HG02943 (cell line): ENCODE measurements around the gene TPSD1.
"Not testable (repeated sequence)": the region's sequence is repeated elsewhere in the genome, so short reads cannot be mapped to it uniquely, and the experiment has no call there.

ENCODE experiments used
- ATAC-seq: cut with Tn5 transposase; IDR thresholded peaks from one replicate; pipeline ENCODE4 v1.9.1; 2021; ENCODE audit warnings: mild to moderate bottlenecking, low read depth, moderate library complexity; ENCODE audit not compliant: unreplicated experiment

The TPSD1 gene

DNA sequence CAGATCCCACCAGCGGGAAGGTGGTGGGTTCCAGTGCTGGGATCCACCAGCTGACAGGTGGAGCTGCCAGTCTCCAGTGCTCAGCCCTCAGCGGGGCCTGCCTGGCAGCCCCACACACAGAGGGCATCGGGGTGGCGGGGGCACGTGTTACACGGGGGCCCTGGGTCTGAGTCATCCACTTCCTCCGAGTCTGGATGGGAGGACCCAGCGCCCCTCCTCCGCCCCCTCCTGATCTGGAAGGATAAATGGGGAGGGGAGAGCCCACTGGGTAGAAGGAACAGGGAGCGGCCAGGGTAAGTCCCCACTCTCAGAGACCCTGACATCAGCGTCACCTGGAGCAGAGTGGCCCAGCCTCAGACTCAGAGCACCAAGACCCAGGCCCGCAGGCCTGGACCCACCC, 15.4 kb upstream of the TPSD1 start, which contains the start of gene TPSAB1:
Gene TPSAB1, plus strand, starts transcription at position 270 of the 400 bp plus-strand sequence. CDS start 234 bp downstream, outside the sequence.
- not testable (repeated sequence) for ATAC-seq

DNA sequence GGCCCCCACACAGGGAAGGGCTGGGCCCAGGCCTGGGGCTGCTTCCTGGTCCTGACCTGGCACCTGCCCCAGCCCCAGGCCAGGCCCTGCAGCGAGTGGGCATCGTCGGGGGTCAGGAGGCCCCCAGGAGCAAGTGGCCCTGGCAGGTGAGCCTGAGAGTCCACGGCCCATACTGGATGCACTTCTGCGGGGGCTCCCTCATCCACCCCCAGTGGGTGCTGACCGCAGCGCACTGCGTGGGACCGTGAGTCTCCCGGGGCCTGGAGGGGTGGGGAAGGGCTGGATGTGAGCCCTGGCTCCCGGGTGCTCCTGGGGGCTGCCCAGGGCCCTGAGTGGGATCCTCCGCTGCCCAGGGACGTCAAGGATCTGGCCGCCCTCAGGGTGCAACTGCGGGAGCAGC, 14.8 kb upstream of the TPSD1 start:
- ATAC-seq, result not testable (repeated sequence)

DNA sequence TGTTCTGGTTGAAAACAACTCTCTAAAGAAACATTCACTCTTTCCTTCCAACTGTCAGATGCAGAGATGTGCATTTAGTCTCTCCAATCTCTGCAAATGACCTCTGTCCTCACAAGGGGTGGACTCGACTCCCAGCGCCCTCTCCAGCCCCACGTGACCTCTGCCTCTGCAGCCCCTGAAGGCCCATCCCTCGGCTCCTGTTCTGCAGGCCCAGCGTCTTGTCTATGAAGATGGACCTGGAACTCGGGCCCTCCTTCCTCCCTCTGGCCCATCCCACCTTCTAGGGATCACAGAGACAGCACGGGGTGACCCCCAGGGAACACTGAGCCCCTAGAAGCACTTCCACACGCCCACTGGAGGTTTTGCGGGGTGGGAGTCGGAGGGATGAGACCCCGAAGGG, 12.5 kb upstream of the TPSD1 start:
- not testable (repeated sequence) for ATAC-seq

DNA sequence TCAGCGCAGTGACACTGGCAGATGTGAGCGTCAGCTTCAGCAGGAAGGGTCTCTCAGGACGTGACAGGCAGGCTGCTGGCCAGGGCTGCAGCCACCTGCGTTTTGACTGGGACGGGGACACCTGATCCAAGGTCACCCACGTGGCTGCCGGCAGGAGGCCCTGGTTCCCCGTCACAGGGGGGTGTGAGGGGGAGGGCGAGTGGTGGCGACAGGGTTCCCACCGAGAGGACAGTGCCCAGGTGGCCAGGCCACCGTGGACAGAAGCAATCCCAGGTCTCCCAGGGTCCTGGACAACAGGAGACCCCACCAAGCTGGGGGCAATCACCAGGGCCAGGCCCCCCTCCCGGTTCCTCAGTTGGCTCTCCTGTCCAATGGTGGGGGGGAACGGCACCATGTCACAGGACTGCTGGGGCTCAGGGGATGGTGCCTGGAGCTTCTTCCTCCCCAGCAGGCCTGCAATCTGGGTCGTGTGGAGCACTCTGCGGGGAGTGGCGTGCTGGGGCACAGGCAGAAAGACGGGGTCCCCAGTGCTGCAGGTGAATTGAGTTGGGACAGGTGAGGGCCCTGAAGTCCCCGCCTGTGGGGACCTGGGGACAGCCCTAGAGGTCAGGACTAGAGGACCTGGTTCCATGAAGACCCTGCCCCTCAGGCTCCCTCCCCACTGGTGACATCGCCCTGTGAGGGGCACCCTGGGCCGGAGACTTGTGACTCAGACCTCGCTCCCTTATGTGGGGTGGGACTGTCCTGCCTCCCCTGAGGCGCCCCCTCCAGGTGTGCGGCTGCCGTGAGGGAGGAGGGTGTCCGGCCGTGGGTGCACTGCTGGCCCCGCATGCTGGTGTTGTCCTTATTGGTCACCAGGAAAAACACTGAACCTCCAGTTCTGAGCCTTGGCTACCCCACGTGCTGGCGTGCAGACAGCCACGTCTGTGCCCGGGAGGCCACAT, 11.7 kb upstream of the TPSD1 start:
- not testable (repeated sequence) for ATAC-seq

DNA sequence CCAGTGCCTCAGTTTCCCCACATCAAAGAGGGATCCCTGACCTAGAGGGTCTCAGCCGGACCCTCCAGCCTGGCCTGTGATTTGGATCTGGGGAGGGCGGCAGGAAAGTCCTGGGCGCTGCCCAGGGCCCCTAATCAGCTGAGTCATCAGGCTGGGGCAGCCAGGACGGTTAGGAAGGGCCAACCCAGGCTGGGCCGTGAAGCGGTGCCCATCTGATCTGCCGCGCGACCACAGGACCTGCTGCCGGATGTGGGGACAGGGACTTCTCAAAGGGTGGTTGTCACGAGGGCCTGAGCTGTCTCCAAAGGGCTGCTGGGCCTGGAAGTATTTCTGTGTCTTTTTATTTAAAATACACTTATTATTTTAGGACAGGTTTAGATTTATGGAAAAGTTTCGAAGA, 11.0 kb upstream of the TPSD1 start:
- ATAC-seq, result no peak

DNA sequence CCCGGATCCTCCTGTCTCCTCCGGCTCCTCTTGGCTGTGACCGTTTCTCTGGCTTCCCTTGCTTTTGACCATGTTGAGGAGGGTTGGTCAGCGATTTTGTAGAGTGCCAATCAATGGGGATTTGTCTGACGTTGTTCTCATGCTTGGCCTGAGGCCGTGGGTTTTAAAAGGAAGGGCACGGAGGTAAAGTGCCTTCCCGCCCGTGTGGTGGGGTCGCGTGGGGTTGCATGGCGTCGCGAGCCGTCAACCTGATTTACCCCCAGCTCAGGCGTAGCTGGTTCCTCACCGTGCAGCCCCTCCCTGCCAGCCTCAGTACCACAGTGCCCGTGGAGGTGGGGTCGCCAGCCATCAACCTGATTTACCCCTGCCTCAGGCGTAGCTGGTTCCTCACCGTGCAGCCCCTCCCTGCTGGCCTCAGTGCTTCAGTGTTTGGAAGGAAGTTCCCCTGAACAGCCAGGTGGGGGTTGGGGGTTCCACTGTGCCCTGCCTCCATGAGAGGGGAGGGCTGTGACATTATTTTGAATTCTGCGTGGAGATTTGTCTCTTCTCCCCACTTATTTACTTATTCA, 10.3 kb upstream of the TPSD1 start:
- no peak for ATAC-seq

DNA sequence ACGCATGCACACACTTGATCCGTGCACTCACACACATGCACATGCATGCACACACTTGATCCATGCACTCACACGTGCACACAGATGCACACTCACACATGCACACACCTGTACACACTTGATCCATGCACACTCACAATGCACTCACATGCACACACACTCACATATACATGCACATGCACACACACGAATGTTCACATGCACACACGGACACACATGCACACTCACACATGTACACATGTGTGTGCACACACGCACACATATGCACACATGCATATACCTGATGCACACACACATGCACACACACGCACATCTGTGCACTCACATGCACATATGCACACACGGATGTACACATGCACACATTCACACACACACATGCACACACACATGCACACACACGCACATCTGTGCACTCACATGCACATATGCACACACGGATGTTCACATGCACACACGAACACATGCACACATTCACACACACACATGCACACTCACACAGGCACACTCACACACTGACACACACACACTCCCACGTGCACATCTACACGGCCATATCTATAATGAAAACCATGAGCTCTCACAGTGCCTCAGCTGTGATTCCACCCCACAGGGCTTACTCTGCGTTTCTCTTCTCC, 7.8 kb upstream of the TPSD1 start:
- not testable (repeated sequence) for ATAC-seq

DNA sequence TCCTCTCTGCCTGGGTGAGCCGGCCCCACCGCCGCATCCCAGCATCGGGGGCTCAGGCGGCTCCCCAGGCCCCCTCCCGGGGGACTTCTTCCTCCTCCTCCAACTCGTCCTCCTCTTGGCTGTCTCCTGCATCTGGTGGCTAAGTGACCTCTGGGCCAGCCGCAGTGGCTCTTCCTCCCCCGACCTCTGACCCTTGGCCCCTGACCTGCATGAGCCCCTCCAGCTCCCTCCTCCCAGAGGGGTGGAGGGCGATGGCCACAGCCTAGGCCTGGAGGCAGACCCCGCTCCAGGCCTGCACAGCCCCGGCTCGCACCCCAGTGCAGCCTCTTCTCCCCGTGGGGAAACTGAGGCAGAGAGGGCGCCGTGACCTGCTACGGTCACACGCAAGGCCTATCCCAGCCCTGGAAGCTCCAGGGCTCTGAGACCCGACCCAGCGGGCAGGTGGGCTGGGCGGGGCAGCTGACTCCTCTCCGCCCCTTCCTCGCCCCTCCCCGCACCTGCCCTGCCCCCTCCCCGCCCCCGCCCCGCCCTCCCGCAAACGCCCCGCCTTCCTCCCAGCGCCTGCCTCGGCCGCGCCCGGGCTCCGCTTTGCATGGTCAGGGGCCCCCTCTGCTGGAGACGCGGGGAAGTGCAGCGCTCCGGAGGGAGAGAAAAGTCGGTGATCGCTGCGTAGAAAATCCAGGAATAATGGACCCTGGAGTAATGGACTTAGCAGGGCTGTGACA, 6.7 kb upstream of the TPSD1 start:
- ATAC-seq, result not testable (repeated sequence)

DNA sequence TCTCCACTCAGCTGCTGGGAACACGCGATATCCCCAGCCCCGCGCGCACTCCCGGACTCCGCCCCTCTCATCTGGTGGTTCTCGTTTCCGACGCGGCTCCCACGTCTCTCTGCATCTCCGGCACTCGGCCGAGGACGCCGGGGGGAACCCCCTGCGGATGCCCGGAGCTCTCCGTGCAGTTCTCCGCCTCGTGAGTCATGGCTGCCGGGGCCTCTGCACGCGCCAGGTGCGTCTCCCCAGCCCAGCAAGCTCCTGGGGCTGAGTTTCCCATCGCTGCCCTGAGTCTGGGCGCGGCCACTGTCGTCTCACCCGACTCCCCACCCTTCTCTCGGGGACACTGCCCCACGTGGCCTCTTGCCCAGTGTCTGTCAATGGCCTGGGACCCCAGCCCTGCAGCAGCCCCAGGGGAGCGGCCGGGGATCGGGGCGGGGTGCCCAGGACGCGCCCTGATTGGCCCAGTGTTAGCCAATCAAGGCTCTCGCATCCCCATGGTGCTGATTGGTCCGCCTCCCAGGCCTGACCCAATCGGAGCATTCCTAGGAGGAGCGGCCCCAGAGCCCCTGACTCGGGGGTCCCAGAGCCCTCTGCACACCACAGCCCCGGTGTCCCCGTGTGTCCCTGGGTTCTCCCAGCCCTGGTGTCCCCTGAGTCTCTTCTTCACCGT, 2.0 kb upstream of the TPSD1 start:
- ATAC-seq, result not testable (repeated sequence)

DNA sequence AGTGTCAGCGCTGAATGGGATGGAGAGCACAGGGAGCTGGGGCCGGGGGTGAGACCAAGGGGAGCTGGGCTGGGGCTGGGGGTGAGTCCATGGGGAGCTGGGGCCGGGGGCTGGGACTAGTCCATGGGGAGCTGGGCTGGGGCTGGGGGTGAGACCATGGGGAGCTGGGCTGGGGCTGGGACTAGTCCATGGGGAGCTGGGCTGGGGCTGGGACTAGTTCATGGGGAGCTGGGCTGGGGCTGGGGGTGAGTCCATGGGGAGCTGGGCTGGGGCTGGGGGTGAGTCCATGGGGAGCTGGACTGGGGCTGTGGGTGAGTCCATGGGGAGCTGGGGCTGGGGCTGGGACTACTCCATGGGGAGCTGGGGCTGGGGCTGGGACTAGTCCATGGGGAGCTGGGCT, 1.0 kb upstream of the TPSD1 start:
- not testable (repeated sequence) for ATAC-seq

DNA sequence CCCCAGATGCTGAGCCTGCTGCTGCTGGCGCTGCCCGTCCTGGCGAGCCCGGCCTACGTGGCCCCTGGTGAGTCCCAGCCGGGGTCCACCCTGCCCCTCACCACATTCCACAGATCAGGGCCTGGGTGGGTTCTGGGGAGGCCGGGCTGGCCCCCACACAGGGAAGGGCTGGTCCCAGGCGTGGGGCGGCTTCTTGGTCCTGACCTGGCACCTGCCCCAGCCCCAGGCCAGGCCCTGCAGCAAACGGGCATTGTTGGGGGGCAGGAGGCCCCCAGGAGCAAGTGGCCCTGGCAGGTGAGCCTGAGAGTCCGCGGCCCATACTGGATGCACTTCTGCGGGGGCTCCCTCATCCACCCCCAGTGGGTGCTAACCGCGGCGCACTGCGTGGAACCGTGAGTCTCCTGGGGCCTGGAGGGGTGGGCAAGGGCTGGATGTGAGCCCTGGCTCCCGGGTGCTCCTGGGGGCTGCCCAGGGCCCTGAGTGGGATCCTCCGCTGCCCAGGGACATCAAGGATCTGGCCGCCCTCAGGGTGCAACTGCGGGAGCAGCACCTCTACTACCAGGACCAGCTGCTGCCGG, 516 bp downstream of the TPSD1 start:
- not testable (repeated sequence) for ATAC-seq

DNA sequence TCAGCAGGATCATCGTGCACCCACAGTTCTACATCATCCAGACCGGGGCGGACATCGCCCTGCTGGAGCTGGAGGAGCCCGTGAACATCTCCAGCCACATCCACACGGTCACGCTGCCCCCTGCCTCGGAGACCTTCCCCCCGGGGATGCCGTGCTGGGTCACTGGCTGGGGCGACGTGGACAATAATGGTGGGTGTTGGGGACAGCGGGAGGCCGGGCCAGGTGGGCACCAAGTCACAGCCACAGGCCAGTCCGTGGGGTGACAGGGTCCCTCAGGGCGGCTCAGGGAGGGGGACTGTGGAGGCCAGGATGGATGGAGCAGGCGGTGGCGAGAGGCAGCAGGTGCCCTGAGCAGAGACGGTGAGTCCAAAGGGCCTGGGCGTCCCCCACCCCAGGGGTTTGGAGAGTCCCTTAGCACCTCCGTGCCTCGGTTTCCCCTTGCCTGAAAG, 1.0 kb downstream of the TPSD1 start:
- no peak for ATAC-seq

DNA sequence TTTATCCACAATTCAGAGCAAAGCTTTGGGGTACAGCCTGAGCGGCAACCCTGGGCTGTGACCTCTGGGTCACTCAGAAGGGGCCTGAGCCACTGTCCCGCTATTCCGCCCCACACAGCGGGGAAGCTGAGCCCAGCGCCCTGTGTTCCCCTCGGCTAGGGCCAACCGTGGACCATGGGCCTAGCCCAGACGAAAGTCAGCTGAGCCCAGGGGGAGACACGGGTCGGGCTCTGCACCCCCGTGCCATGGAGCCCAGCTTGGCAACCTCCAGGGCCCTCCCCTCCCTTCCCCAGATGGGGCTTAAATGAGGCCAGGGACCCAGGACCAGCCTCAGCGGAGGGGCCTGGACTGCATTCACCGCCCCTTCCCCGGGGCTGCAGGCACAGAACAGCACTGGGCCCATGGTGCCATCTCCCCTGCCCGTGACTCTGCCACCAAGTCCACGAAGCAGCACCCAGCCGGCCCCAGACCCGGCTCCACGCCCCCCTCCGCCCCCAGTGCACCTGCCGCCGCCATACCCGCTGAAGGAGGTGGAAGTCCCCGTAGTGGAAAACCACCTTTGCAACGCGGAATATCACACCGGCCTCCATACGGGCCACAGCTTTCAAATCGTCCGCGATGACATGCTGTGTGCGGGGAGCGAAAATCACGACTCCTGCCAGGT, 1.8 kb downstream of the TPSD1 start:
- no peak for ATAC-seq

DNA sequence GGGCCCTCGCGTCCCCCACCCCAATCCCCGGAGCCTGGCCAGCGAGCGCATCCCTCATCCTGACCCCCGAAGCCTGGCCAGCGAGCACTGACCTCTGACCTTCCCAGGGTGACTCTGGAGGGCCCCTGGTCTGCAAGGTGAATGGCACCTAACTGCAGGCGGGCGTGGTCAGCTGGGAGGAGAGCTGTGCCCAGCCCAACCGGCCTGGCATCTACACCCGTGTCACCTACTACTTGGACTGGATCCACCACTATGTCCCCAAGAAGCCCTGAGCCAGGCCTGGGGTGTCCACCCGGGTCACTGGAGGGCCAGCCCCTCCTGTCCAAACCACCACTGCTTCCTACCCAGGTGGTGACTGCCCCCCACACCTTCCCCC, 2.3 kb downstream of the TPSD1 start:
- ATAC-seq, result no peak

DNA sequence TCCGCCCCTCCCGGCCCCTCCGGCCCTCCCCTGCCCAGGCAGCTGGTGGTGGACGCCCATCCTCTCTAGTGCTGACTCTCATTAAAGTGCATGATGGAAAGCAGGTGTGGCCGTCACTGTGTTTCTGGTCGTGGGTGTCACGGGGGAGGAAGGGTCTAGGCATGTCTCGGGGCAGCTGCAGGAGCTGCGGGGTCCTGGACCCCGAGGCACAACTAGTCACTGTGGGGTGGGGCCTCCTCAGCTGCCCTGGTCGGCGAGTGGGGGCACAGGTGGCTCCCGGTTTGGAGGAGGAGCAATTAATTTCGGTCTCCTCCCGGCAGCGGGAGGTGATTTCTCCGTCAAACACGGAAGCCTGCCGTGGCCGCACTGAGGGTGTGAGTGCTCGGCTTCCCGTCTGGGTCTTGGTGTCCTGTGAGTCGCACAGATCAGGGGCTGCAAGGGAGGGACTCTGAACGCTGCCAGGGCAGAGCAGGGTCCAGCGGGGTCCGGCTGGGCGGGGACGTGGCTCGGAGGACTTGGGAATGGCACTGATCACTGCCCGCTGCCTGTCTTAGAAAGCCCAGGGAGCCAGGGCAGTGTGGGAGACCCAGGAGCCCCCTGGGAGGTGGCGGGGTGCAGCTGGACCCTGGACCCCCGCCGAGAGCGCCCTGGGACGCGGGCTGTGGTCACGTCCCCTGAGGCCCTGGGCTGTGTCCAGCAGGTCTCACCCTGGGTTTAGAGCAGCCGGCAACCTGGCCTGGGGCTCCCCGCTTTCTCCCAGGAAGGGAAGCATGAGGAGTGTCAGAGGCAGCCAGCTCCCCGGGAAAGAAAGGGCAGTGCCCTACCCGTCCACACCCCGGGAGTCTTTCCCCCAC, 3.3 kb downstream of the TPSD1 start:
- ATAC-seq, result no peak

DNA sequence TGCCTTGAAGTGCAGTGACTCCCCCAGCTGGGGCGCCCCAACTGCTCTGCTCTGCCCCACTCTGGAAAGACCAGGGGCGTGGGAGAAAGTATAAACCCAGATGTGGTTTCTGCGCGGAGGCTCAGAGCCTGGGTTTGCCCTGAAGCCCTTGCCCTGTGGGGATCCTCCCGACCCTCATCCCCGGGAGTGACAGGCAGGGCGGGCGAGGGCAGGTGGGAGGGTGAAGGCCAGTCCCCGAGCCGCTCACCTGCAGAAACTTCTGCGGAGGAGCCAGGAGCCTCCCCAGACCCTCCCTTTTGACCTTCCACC, 3.8 kb downstream of the TPSD1 start:
- no peak for ATAC-seq

DNA sequence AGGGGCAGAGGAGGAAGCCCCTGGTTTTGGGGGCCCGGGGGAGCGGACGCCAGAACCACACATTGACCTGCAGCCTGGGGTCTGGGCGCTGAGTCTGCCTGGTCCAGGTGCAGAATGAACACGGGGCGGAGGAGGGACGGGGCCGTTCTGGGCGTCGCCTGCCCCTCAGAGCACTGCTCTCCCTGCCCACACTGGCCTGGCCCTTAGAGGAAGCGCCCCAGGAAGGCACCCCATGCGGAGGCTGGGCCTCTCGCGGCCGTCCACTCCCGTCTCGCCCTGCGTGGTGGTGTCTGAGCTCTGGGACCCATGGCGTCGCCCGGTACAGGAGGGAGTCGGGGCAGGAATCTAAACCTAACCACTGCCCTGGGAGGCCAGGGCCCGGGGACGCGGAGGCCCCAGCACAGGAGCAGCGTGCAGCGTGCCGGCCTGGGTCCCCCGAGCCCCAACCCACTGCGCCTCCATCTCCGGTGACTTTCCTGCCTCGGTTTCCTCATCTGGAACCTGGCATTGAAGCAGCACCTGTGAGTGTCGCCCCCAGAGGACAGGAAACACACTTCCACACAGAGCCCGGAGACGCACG, 4.3 kb downstream of the TPSD1 start:
- no peak for ATAC-seq
